HL-60 (cell line): ENCODE results near the gene CPXM1.

ENCODE experiments used
- GABPA ChIP-seq: IDR thresholded peaks from 2 replicates; pipeline ENCODE4 v1.6.1; 2012; ENCODE audit warnings: low read depth
- TF ChIP-seq, protein P1 (sequence below): IDR thresholded peaks from one replicate; pipeline ENCODE4 v1.5.1; 2011; ENCODE audit warnings: low read length, control low read depth, inconsistent platforms; ENCODE audit not compliant: insufficient read depth

DNA sequence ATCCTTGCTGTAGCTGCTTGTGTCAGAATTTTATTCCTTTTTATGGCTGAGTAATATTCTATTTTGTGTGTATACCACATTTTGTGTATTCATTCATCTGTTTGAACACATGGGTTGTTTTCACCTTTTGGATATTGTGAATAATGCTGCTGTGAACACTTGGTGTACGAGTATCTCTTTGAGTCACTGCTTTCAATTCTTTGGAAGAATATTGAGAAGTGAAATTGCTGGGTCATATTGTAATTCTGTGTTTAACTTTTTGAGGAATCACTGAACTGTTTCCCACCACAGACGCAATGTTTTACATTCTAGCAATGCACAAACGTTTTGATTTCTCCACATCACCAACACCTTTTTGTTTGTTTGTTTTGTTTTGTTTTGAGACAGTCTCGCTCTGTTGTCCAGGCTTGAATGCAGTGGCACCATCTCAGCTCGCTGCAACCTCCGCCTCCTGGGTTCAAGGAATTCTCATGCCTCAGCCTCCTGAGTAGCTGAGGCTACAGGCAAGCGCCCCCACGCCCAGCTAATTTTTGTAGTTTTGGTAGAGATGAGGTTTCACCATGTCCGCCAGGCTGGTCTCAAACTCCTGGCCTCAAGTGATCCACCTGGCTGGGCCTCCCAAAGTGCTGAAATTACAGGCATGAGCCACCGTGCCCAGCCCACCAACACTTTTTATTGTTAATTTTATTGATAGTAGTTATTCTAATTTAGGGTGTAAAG is 21.7 kb downstream of the CPXM1 start:
- TF ChIP-seq, protein P1, sequence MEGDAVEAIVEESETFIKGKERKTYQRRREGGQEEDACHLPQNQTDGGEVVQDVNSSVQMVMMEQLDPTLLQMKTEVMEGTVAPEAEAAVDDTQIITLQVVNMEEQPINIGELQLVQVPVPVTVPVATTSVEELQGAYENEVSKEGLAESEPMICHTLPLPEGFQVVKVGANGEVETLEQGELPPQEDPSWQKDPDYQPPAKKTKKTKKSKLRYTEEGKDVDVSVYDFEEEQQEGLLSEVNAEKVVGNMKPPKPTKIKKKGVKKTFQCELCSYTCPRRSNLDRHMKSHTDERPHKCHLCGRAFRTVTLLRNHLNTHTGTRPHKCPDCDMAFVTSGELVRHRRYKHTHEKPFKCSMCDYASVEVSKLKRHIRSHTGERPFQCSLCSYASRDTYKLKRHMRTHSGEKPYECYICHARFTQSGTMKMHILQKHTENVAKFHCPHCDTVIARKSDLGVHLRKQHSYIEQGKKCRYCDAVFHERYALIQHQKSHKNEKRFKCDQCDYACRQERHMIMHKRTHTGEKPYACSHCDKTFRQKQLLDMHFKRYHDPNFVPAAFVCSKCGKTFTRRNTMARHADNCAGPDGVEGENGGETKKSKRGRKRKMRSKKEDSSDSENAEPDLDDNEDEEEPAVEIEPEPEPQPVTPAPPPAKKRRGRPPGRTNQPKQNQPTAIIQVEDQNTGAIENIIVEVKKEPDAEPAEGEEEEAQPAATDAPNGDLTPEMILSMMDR, result no peak
- TF ChIP-seq GABPA, result no peak
